ENCODE data around the gene NEIL1.
"Not testable (repeated sequence)": the region's sequence is repeated elsewhere in the genome, so short reads cannot be mapped to it uniquely, and the experiment has no call there.

Gene NEIL1, protein sequence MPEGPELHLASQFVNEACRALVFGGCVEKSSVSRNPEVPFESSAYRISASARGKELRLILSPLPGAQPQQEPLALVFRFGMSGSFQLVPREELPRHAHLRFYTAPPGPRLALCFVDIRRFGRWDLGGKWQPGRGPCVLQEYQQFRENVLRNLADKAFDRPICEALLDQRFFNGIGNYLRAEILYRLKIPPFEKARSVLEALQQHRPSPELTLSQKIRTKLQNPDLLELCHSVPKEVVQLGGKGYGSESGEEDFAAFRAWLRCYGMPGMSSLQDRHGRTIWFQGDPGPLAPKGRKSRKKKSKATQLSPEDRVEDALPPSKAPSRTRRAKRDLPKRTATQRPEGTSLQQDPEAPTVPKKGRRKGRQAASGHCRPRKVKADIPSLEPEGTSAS

DNA sequence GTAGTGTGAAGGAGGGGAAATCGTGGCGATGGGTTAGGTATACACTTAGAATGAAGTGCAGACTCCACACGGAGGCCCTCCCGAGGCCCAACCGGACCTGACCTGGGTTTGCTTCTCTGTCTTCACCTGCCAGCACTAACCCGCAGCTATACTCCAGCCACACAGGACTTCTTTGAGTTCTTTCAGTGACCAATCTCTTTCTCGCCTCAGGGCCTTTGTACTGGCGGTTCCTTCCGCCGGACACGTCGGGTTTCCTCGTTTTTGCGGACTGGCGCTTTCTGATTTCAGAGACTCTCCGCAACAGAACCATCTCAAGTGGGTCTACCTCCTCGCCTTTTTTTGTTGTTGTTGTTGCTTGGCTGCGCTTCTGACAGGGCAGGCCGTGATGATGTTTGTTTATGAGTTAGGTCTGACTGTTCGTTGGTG is at the start of gene NEIL1:
Gene NEIL1 (plus strand): TSS at position 244 of the 426 bp plus-strand sequence. CDS start 1,867 bp downstream, outside the sequence.
- peak; percentile 20 for DNase-seq

DNA sequence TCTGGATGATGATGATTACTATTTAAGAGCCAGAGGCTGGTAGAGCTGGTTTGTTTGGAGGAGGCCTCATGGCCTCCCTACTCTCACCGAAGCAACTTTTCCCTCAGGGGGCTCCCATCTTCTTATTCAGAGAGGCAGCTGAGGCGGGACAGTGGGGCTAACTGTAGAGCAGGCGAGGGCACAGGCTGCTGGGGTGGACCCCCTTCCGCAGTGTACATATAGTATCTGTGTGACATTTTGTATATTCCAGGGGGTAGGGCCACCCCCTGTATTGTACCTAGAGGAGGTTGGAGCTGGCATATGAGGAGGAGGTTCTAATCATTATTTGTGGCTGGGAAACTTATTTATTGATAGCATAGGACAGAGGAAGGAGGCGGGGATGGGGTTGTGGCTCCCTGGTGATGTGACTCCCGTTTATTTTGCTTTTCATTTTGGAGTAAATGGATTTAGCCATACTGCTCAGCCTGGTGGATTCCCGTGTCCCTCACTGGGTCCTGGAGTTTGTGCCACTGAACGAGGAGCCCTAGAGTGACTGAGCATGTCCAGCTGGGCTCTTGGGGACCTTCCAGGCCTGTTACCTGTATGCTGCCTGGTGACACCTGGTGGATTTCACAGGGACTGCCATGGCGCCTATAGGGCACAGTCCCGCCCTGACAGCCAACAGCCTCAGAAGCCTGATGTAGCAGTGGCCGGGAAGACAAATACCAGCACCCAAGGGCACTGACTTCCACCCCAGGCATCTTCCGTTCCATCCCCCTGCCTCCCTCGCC is 48.1 kb upstream of the NEIL1 start:
- not testable (repeated sequence) for DNase-seq

DNA sequence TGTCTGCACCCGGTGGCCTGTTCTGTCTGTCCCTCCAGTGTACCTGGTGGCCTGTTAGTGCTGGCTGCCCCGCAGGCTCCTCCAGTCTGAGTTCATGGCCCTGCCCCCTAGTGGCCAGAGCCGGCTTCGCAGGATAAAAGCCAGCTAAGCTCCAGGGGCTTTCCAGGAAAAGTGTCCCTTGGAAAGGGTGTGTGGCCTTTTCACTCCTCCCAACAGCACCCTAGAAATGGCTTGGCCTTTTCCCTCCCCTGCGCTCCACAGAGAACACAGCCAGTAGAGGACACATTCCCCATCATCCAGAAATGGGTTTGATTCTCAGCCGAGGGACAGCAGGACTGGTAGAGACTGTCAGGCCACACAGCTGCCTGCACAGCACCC is 47.5 kb upstream of the NEIL1 start:
- not testable (repeated sequence) for DNase-seq

DNA sequence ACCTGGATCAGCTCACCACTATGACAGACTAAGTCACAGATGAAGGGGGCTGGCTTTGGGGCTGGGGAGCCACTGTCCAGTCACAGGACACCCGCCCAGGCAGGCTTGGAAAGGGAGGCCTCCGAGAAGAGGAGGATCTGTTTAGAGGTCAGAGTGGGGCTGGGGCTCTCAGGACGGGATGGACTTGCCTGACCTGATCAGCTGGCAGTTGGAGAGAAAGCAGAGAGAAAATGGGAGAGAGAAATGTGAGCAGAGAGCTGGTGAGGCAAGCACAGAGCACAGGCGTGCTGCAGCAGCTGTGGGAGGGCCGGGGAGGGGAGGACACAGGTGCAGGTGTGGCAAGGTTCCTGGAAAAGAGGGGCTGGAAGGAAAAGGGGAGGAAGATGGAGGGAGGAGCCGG is 46.8 kb upstream of the NEIL1 start:
- DNase-seq, result not testable (repeated sequence)

DNA sequence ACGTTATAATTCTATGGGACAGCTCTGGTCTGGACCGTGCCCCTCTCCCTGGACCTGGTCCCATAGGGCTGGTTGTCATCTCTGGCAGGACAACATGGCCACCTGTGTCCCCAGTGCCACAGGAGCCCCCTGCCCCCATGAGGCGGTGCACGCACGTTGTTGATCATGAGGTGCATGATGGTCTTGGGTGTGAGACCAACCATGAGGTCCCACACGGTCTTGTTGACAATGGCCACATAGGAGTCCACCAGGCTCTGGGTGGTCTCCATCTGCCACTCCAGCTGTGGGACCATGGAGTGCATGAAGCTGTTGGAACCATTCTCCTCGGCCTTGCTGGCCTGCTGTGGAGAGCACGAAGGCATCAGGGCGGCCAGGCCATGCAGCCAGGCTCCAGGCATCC is 44.5 kb upstream of the NEIL1 start:
- no peak for DNase-seq

DNA sequence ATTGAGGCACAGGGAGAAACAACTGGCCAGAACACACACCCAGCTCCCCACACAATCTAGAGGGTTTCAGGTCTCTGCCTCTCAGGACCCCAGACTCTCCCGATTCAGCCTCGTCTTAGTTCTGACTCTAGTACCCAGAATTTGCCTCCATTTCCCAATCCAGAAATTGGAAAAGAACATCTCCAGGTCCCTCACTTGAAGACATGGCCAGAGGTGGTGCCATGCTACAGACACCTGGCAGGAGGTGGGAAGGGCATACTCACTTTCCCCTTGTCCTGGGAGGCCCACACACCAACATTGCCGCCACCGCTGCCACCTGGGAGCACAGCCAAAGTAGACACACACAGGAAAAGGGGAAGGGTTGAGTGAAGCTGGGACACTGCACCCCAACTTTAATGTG is 44.1 kb upstream of the NEIL1 start:
- not testable (repeated sequence) for DNase-seq

DNA sequence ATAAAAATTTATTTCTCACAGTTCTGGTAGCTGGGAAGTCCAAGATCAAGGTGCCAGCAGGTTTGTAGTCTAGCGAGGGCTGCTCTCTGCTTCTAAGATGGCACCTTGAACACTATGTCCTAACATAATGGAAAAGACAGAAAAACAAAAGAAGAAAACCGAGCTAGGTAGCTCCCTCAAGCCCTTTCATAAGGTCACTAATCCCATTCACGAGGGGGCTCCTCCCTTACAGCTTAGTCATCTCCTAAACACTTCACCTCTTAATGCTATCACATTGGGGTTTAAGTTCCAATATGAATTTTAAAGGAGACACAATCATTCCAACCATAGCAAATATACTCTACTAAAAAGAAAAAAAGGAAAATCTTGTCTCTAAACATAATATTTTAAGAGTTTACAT is 40.7 kb upstream of the NEIL1 start:
- no peak for DNase-seq

DNA sequence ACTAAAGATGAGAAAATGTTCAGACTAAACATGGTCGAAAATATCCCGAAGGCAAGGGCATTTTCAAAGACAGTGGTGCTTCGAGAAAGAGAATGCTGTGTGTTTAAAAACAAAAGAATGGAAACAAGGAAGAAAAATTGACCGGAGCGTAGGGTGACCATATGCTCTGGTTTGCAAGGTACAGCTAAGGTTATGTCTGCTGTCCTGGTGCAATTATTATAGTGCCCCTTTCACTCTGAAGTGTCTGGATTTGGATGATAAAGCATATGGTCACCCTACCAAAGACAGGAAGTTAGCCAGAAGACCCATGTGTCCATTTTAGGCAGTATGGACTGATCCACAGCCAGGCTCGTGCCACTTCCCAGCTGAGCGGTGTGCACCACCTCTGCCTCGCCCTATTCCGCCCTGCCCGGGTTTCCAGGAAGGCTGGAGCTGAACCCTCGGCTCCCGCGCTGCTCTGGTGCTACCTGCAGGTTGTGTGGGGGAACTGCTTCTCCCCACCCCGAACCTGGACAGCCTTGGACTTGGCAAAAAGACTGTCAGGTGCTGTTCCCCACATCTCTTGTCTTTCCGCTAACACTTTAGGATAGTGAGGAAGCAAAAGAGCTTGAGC is 39.0 kb upstream of the NEIL1 start:
- peak; percentile 56 for DNase-seq

DNA sequence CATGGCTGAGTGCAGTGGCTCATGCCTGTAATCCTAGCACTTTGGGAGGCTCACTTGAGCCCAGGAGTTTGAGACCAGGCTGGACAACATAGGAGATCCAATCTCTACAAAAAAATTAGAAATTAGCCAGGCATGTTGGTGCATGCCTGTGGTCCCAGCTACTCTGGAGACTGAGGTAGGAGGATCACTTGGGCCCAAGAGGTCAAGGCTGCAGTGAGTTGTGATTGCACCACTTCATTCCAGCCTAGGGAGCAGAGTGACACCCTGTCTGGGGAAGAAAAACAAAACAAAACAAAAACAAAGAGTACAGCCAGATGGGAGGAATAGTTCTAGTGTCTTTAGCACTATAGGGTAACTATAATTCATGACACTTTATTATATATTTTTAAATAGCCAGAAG is 37.1 kb upstream of the NEIL1 start:
- DNase-seq, result no peak

DNA sequence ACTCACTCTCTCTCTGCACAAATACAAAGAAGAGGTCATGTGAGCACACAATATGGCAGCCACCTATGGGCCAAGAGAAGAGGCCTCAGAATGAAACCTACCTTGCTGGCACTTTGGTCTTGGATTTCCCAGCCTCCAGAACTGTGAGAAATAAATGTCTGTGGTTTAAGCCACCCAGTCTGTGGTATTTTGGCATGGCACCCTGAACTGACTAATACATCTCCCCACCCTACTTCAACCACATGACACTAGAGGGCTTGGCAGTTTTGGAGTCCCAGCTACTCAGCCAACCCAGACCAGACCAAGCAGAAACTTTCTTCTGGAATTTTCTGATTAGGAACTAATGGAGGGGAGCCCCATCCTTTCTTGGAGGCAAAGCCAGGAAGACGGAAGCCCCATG is 34.3 kb upstream of the NEIL1 start:
- DNase-seq, result not testable (repeated sequence)

DNA sequence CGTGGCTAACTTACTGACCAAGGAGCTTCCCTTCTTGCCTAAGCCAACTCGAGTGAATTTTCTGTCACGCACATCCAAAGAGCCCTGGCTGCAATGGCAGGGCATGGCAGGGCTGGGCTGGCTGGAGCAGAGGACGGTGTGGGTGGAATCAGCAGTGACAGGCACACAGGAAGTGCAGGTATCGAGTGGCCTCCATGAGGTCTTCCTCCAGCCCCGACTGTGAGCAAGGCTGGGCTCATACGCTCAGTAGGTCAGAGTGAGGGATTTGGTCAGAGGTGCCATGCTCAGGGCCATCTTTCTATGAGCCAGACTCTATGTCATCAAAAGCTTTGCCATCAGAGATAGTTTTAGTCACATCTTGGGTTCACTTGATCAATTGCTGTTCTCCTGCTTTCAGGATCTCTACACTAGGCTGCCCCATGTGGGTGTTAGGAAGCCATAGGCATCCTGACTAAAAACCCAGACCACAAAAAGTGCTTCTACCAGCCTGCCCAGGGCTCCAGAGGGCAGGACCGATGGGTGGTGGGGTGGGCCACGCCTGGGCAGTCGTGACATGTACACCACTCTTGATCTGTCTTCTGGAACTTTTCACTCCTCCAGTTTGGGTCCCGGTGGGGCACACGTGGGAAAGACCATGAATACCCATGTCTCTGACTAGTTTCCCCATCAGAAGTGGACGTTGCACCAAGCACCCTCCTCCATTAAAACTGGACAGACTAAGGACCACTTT is 33.6 kb upstream of the NEIL1 start:
- no peak for DNase-seq

DNA sequence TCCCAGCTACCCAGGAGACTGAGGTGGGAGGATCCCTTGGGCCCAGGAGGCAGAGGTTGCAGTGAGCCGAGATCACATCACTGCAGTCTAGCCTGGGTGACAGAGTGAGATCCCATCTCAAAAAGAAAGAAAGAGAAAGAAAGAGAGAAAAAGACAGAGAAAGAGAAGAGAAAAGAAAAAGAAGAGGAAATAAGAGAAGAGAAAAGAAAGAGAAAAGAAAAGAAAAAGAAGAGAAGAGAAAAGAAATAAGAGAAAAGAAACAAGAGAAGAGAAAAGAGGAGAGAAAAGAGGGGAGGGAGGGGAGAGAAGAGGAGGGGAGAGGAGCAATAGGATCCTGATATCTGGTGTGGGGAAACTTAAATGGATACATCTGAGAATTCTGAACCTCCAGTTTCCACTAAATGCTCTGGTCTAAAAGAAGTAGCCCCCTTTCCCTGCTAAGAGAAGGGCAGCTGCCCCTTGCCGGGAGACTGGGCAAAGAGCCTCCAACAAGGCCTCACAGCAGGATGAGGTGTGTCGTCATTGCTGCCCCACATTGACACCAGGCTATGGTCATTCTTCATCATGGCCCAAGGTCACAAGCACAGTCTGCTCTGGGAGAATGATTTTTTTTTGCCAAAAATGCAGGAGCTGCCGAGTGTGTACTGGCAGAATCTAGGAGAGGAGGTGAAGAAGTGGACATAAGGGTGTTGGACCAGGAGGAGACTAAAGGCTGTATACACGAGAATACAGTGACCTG is 32.1 kb upstream of the NEIL1 start:
- no peak for DNase-seq

DNA sequence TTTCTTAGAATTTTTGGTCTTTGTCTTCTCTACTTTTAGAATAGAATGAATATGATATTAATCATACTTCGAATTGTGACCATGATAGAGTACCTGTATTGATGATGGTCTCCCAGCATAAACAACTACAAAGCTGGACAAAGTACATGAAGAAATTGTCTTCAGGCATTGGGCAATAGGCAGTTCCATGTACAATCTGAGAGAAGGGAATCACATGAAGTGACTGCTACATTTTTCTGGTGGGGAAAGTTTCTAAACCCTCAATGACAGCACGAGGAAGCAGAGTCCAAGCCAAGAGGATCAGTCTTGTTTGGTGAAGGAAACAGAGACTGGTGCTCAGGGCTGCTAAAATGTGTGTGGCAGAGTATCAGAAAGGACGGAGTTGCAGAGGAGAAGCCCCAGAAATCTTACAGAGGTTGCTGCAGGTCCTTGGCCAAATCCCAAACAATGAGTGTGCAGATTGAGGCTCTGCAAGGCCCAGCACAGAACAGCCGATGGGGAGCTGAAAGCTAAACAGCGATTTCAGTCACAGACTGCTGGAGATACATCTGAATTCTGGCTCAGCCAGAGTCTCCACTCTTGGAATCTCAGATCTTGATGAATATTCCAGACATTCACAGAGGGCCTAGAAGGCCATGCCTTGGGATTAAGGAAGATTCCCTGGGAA is 27.5 kb upstream of the NEIL1 start:
- not testable (repeated sequence) for DNase-seq

DNA sequence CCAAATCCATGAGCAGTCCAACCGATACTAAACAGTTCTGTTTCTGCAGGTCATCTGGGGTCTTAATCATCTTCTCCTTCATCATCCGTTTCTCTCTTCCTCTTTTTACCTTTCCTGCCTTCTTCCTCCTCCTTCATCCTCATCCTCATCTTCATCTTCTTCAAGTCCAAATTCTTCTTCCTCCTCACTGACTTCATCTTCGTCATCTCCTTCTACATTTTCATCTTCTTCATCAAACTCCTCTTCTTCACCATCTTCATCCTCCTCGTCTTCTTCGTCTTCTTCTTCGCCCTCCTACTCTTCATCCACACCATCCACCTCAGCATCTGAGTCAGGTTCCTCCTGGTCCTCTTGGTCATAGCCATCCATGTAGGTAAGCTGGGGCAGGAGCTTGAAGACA is 25.1 kb upstream of the NEIL1 start:
- DNase-seq, result no peak

DNA sequence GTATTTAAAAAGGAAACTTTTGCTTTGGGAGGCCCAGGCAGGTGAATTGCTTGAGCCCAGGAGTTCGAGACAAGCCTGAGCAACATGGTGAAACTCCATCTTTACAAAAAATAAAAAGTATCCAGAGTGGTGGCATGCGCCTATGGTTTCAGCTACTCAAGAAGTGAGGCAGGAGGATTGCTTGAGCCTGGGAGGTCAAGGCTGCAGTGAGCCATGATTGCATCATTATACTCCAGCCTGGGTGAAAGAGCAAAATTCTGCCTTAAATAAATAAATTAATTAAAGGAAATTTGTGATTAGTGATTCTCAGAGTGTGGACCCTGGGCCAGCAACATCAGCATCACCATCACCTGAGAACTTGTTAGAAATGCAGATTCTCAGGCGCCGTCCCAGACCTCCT is 20.9 kb upstream of the NEIL1 start:
- DNase-seq, result no peak

DNA sequence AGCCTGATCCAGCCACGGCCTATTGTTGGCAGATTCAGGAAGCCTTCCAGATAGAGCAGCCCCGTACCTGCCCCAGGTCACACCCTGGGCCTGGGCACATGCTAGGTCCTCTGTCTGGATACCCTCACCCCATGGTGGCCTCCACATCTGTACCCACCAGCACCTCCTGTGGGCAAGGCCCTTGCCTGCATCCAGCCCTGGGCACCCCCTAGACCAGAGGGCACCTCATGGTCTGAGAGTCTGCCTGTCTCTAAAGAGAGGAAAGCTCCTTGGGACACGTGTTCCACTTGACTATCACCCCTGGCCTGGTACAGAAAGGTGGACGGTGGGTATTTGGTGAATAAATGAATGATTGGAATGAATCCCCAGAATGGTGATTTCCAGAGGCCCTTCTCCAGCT is 19.8 kb upstream of the NEIL1 start:
- DNase-seq, result no peak

DNA sequence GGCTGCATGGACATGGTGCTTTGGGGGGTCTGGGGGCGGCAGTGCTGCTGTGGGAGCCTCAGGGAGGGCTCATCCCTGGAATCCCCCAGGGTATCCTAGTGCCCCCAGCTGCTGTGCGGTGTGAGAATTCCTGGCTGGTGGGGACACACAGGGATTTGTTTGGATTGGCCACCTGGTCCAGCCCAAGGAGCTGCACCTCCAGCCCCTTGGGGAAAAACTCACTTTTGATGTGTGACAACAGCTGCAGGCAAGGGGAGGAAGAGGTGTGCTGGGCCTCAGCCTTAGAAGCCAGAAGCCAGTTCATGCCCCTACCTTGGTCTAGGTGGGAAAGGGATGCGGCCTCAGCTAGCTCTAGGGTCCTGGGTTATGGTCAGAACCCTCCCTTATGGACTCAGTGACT is 19.3 kb upstream of the NEIL1 start:
- no peak for DNase-seq

DNA sequence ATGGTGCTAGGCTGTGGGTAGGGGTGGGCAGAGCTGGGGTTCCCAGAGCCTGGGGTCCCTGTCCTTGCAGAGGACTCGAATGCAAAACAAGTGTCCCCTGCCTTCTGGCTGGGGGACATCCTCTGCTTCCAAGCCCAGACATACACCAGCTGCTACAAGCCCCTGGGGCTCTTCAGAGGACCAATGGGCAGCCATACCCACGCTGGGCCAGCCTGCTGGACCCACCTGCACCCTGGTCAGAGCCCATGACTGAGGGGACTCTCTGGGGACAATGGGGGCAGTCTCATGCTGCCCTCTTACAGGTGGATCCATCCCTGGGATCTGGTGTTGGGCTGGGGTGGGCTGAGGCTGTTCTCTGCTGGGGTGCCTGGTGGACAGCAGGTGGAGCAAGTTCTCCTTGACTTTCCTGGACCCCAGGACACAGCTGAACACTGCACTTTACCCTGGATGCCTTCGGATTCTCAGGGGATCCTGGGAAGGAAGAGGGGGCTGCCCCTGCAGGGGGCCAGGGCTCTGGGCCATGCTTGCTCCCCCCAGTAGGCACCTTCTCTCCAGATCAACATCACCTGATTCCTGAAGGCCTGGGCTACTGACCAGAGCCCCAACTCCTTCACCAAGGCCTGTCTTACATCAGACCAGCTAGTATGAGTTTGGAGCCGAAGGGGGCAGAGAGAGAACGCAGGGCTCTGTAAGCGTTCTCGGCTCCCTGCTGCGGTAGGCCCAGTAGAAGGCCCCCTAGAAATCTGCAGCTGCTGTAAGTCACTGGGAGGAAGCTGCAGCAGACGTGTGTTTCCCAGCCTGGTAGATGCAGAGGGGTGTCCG is 18.1 kb upstream of the NEIL1 start:
- DNase-seq, result no peak

DNA sequence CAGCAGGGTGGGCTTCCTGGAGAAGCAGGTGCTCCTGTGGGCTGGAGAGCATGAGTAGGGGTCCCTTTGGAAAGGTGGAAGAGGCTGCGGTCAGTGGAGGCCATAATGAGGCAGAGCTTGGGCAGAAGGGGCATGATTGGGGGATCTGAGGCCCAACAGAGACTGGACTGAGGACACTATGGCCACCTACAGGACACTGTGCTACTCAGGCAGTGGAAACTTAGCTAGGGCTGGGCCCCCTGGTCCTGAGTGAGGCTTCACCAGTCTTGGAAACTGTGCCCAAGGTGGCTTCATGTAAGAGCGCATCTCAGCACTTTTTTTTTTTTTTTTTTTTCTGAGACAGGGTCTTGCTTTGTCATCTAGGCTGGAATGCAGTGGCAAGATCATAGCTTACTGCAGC is 17.3 kb upstream of the NEIL1 start:
- no peak for DNase-seq

DNA sequence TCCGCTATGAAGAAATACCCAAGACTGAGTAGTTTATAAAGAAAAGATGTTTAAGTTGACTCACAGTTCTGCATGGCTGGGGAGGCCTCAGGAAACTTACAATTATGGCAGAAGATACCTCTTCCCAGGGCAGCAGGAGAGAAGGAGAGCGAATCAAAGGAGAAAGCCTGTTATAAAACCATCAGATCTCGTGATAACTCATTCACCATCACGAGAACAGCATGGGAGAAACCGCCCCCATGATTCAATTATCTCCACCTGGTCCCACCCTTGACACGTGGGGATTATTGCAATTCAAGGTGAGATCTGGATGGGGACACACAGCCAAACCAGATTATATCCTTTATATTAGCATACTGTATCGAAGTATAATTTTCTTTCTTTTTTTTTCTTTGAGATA is 14.7 kb upstream of the NEIL1 start:
- not testable (repeated sequence) for DNase-seq

Measured in SHP77 treated with DMSO at 0.1 percent for 48 hours (cell line).